ENCODE results near the gene AOC2. TPM values are rescaled to one million over a fixed set of nuclear protein-coding genes. Genes with fewer than 3 reads are reported as not detected.
A peak's percentile ranks its signal among the peaks of the same experiment; 100 is the strongest.
"Not testable (repeated sequence)": the region's sequence is repeated elsewhere in the genome, so short reads cannot be mapped to it uniquely, and the experiment has no call there.

Gene AOC2
- total RNA-seq, 1 donor from 2014 or later = not detected

GRCh38 chr17:42857389-42857788, 13.0 kb downstream of the AOC2 start:
- peak overlapping the region in 1 of 2 donors; percentile 40 for H3K27ac ChIP-seq
- intact Hi-C loops (cut with DNase I) = no loop called here

GRCh38 chr17:42865638-42866094, 21.3 kb downstream of the AOC2 start:
- no peaks in the 10 kb centered on the region for H3K27me3 ChIP-seq
- TF ChIP-seq CTCF (IDR thresholded peaks at IDR 0.05) = no peak
- no peak for DNase-seq (ENCODE audit: low spot score in 2 of 2)

More at GRCh38 chr17:42857389-42857788, 13.0 kb downstream of the AOC2 start:
- Histone ChIP-seq H3K9me3 (no peaks in the 10 kb centered on the region), H3K36me3 (peaks cover 3 to 15% of the 10 kb centered on the region in 2 donors), H3K4me1 (peaks cover 0 to 11% of the 10 kb centered on the region in 2 donors), H3K4me3 (no peak overlapping the region), H3K27me3 (no peaks in the 10 kb centered on the region)
- TF ChIP-seq CTCF (IDR thresholded peaks at IDR 0.05) = no peak
- no peak for DNase-seq (ENCODE audit: low spot score in 2 of 2)

GRCh38 chr17:42866216-42866615, 21.8 kb downstream of the AOC2 start:
- no peaks in the 10 kb centered on the region for H3K27me3 ChIP-seq
- no peaks in the 10 kb centered on the region for H3K9me3 ChIP-seq
- no peak for TF ChIP-seq CTCF (IDR thresholded peaks at IDR 0.05)
- no peak overlapping the region for H3K4me3 ChIP-seq
- intact Hi-C loops (cut with DNase I) = no loop called here
- H3K36me3 ChIP-seq = peaks cover 21 to 26% of the 10 kb centered on the region in 2 donors
- no peak overlapping the region for H3K27ac ChIP-seq
- no peaks in the 10 kb centered on the region for H3K4me1 ChIP-seq
- no peak for DNase-seq (ENCODE audit: low spot score in 2 of 2)

More at GRCh38 chr17:42865638-42866094, 21.3 kb downstream of the AOC2 start:
- Histone ChIP-seq H3K4me3 (no peak overlapping the region), H3K36me3 (peaks cover 21 to 22% of the 10 kb centered on the region in 2 donors), H3K27ac (no peak overlapping the region), H3K9me3 (no peaks in the 10 kb centered on the region), H3K4me1 (no peaks in the 10 kb centered on the region)
- intact Hi-C loops (cut with DNase I) = no loop called here

- intact Hi-C loops (cut with DNase I) = no loop called here
- no peak for TF ChIP-seq CTCF (IDR thresholded peaks at IDR 0.05)
- no peak overlapping the region for H3K27ac ChIP-seq
- H3K27me3 ChIP-seq = no peaks in the 10 kb centered on the region
- peaks cover 23 to 29% of the 10 kb centered on the region in 2 donors for H3K36me3 ChIP-seq
- no peaks in the 10 kb centered on the region for H3K9me3 ChIP-seq
- H3K4me1 ChIP-seq = no peaks in the 10 kb centered on the region
- H3K4me3 ChIP-seq = no peak overlapping the region
- DNase-seq (ENCODE audit: low spot score in 2 of 2) = no peak
These were observed 22.5 kb downstream of the AOC2 start for GRCh38 chr17:42866631-42867575.

GRCh38 chr17:42867694-42868261, 23.4 kb downstream of the AOC2 start:
- H3K27ac ChIP-seq; H3K4me1 ChIP-seq; DNase-seq (ENCODE audit: low spot score in 2 of 2); intact Hi-C loops (cut with DNase I); H3K4me3 ChIP-seq; H3K9me3 ChIP-seq; H3K27me3 ChIP-seq: not testable (repeated sequence)
- peaks cover 30 to 36% of the 10 kb centered on the region in 2 donors for H3K36me3 ChIP-seq

- no peaks in the 10 kb centered on the region for H3K9me3 ChIP-seq
- no peak overlapping the region for H3K27ac ChIP-seq
- H3K4me3 ChIP-seq = no peak overlapping the region
- no peak for TF ChIP-seq CTCF (IDR thresholded peaks at IDR 0.05)
- peaks cover 30 to 36% of the 10 kb centered on the region in 2 donors for H3K36me3 ChIP-seq
- intact Hi-C loops (cut with DNase I) = no loop called here
- DNase-seq (ENCODE audit: low spot score in 2 of 2) = no peak
- no peaks in the 10 kb centered on the region for H3K4me1 ChIP-seq
- H3K27me3 ChIP-seq = no peaks in the 10 kb centered on the region
These were observed 24.0 kb downstream of the AOC2 start for GRCh38 chr17:42868338-42868737.

Measured in ascending aorta (tissue), 2 donors.